Measurements from ENCODE around the gene PHC3.

PHC3 gene

GRCh38 chr3:170085396-170085795, 96.1 kb downstream of the PHC3 start:
- no peak overlapping the region for H3K27ac ChIP-seq (ENCODE audit: insufficient read depth, low read length, poor library complexity, severe bottlenecking)
- DNase-seq = no peak
- no peaks in the 10 kb centered on the region for H3K27me3 ChIP-seq (replicated peaks; ENCODE audit: control insufficient read depth, insufficient read depth, low read length, poor library complexity, severe bottlenecking)
- no peaks in the 10 kb centered on the region for H3K4me1 ChIP-seq (ENCODE audit: control insufficient read depth, insufficient read depth, low read length, poor library complexity, severe bottlenecking)
- no peaks in the 10 kb centered on the region for H3K9me3 ChIP-seq (ENCODE audit: control insufficient read depth, low read length)
- peaks cover 20% of the 10 kb centered on the region for H3K36me3 ChIP-seq (ENCODE audit: control insufficient read depth, insufficient read depth, low read length)
- no peak overlapping the region for H3K4me3 ChIP-seq (ENCODE audit: insufficient read depth, low read depth, low read length, poor library complexity, severe bottlenecking)

DNA sequence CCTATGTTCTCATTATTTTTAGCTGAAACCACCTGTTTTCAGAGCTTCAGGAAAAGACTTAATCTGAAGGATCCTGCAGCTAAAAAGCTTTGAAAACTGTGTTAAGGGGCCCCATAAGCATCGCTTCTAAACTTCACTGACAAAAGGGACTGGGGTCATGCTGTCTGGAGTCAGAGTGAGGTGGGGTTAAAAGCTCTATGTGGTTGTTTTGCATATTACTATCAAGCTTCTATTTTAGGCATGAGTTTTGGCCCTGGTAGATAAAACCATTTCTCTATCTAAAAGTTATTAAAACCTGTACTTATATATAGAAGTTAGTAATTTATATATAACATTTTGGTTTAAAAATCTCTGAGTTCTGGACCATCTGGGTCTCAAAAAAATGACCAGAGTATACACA, 98.2 kb downstream of the PHC3 start:
- Histone ChIP-seq H3K36me3 (ENCODE audit: control insufficient read depth, insufficient read depth, low read length) (peaks cover 13% of the 10 kb centered on the region), H3K27me3 (replicated peaks; ENCODE audit: control insufficient read depth, insufficient read depth, low read length, poor library complexity, severe bottlenecking) (no peaks in the 10 kb centered on the region), H3K9me3 (ENCODE audit: control insufficient read depth, low read length) (no peaks in the 10 kb centered on the region), H3K4me3 (ENCODE audit: insufficient read depth, low read depth, low read length, poor library complexity, severe bottlenecking) (no peak overlapping the region), H3K4me1 (ENCODE audit: control insufficient read depth, insufficient read depth, low read length, poor library complexity, severe bottlenecking) (no peaks in the 10 kb centered on the region), H3K27ac (ENCODE audit: insufficient read depth, low read length, poor library complexity, severe bottlenecking) (no peak overlapping the region)
- DNase-seq = no peak

GRCh38 chr3:170081079-170081741, 100.3 kb downstream of the PHC3 start:
- Histone ChIP-seq H3K27ac (ENCODE audit: insufficient read depth, low read length, poor library complexity, severe bottlenecking) (no peak overlapping the region), H3K27me3 (replicated peaks; ENCODE audit: control insufficient read depth, insufficient read depth, low read length, poor library complexity, severe bottlenecking) (no peaks in the 10 kb centered on the region), H3K4me1 (ENCODE audit: control insufficient read depth, insufficient read depth, low read length, poor library complexity, severe bottlenecking) (no peaks in the 10 kb centered on the region), H3K4me3 (ENCODE audit: insufficient read depth, low read depth, low read length, poor library complexity, severe bottlenecking) (no peak overlapping the region), H3K9me3 (ENCODE audit: control insufficient read depth, low read length) (no peaks in the 10 kb centered on the region), H3K36me3 (ENCODE audit: control insufficient read depth, insufficient read depth, low read length) (peaks cover 6% of the 10 kb centered on the region)
- no peak for DNase-seq

- Histone ChIP-seq H3K4me3 (ENCODE audit: insufficient read depth, low read depth, low read length, poor library complexity, severe bottlenecking) (no peak overlapping the region), H3K4me1 (ENCODE audit: control insufficient read depth, insufficient read depth, low read length, poor library complexity, severe bottlenecking) (no peaks in the 10 kb centered on the region), H3K9me3 (ENCODE audit: control insufficient read depth, low read length) (no peaks in the 10 kb centered on the region), H3K36me3 (ENCODE audit: control insufficient read depth, insufficient read depth, low read length) (peaks cover 2% of the 10 kb centered on the region), H3K27me3 (replicated peaks; ENCODE audit: control insufficient read depth, insufficient read depth, low read length, poor library complexity, severe bottlenecking) (no peaks in the 10 kb centered on the region), H3K27ac (ENCODE audit: insufficient read depth, low read length, poor library complexity, severe bottlenecking) (no peak overlapping the region)
- DNase-seq = no peak
These were observed 100.9 kb downstream of the PHC3 start for GRCh38 chr3:170080605-170081004.

- Histone ChIP-seq H3K27ac (ENCODE audit: insufficient read depth, low read length, poor library complexity, severe bottlenecking) (no peak overlapping the region), H3K36me3 (ENCODE audit: control insufficient read depth, insufficient read depth, low read length) (no peaks in the 10 kb centered on the region), H3K4me3 (ENCODE audit: insufficient read depth, low read depth, low read length, poor library complexity, severe bottlenecking) (no peak overlapping the region), H3K4me1 (ENCODE audit: control insufficient read depth, insufficient read depth, low read length, poor library complexity, severe bottlenecking) (no peaks in the 10 kb centered on the region), H3K9me3 (ENCODE audit: control insufficient read depth, low read length) (no peaks in the 10 kb centered on the region), H3K27me3 (replicated peaks; ENCODE audit: control insufficient read depth, insufficient read depth, low read length, poor library complexity, severe bottlenecking) (no peaks in the 10 kb centered on the region)
- DNase-seq = no peak
These were observed 101.9 kb downstream of the PHC3 start for GRCh38 chr3:170079536-170080165.

- no peak overlapping the region for H3K27ac ChIP-seq (ENCODE audit: insufficient read depth, low read length, poor library complexity, severe bottlenecking)
- no peaks in the 10 kb centered on the region for H3K4me1 ChIP-seq (ENCODE audit: control insufficient read depth, insufficient read depth, low read length, poor library complexity, severe bottlenecking)
- no peaks in the 10 kb centered on the region for H3K36me3 ChIP-seq (ENCODE audit: control insufficient read depth, insufficient read depth, low read length)
- no peak overlapping the region for H3K4me3 ChIP-seq (ENCODE audit: insufficient read depth, low read depth, low read length, poor library complexity, severe bottlenecking)
- no peaks in the 10 kb centered on the region for H3K9me3 ChIP-seq (ENCODE audit: control insufficient read depth, low read length)
- no peaks in the 10 kb centered on the region for H3K27me3 ChIP-seq (replicated peaks; ENCODE audit: control insufficient read depth, insufficient read depth, low read length, poor library complexity, severe bottlenecking)
- DNase-seq = no peak
These were observed 102.8 kb downstream of the PHC3 start for GRCh38 chr3:170078620-170079281.

DNA sequence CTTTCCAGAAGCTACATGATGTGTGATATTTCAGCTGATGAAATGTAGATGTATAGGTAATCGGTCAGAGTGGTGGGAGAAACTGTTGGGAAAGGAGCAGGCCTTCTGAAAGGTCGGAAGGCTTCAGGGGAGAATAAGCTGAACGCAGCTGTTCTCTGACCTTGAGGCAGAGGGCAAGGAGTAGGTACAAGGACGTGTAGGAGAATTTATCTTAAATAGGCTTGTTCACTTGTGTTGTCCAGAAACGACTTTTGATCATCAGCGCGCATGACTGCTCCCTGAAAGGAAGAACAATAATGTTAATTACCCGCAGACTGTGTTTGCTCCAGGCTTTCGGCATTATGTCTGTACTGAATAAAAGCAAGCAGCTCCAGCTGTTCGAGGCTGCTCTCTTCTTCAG, 104.2 kb downstream of the PHC3 start:
- Histone ChIP-seq H3K27ac (ENCODE audit: insufficient read depth, low read length, poor library complexity, severe bottlenecking) (no peak overlapping the region), H3K4me3 (ENCODE audit: insufficient read depth, low read depth, low read length, poor library complexity, severe bottlenecking) (no peak overlapping the region), H3K27me3 (replicated peaks; ENCODE audit: control insufficient read depth, insufficient read depth, low read length, poor library complexity, severe bottlenecking) (no peaks in the 10 kb centered on the region), H3K36me3 (ENCODE audit: control insufficient read depth, insufficient read depth, low read length) (no peaks in the 10 kb centered on the region), H3K4me1 (ENCODE audit: control insufficient read depth, insufficient read depth, low read length, poor library complexity, severe bottlenecking) (no peaks in the 10 kb centered on the region), H3K9me3 (ENCODE audit: control insufficient read depth, low read length) (no peaks in the 10 kb centered on the region)
- DNase-seq = no peak

GRCh38 chr3:170076715-170077238, 104.8 kb downstream of the PHC3 start:
- DNase-seq = no peak
- H3K4me3 ChIP-seq (ENCODE audit: insufficient read depth, low read depth, low read length, poor library complexity, severe bottlenecking) = no peak overlapping the region
- H3K27ac ChIP-seq (ENCODE audit: insufficient read depth, low read length, poor library complexity, severe bottlenecking) = no peak overlapping the region
- no peaks in the 10 kb centered on the region for H3K9me3 ChIP-seq (ENCODE audit: control insufficient read depth, low read length)
- no peaks in the 10 kb centered on the region for H3K4me1 ChIP-seq (ENCODE audit: control insufficient read depth, insufficient read depth, low read length, poor library complexity, severe bottlenecking)
- H3K36me3 ChIP-seq (ENCODE audit: control insufficient read depth, insufficient read depth, low read length) = no peaks in the 10 kb centered on the region
- no peaks in the 10 kb centered on the region for H3K27me3 ChIP-seq (replicated peaks; ENCODE audit: control insufficient read depth, insufficient read depth, low read length, poor library complexity, severe bottlenecking)

DNA sequence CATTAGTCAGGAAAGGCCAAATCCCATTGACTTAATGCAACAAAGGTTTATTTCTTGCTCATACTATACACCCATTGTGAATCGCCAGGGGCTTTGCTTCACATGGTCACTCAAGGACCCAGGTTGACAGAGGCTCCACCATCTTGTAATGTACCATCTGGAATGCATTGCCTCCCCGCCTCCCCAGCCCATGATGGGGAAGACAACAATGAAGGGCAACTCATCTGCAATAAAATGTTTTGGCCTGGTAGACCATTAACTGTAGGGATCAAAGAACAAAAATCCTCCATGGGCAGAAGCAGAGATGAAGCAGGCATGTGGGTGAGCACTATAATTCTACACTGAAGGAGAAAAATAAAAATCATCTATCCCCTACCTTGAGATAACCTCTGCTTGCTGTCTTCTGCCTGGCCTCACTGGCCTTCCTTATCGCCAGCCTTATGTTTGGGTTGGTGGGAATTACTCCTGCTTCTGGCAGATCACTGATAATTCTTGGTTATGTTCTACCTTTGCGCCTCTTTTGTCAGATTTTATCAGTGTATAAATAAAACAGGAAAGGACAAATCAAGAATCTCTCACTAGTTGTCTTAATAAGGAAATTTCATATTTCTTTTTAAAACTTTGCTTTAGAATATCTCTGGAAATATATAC, 106.0 kb downstream of the PHC3 start:
- H3K4me3 ChIP-seq (ENCODE audit: insufficient read depth, low read depth, low read length, poor library complexity, severe bottlenecking) = no peak overlapping the region
- no peaks in the 10 kb centered on the region for H3K36me3 ChIP-seq (ENCODE audit: control insufficient read depth, insufficient read depth, low read length)
- H3K27me3 ChIP-seq (replicated peaks; ENCODE audit: control insufficient read depth, insufficient read depth, low read length, poor library complexity, severe bottlenecking) = no peaks in the 10 kb centered on the region
- H3K27ac ChIP-seq (ENCODE audit: insufficient read depth, low read length, poor library complexity, severe bottlenecking) = no peak overlapping the region
- H3K4me1 ChIP-seq (ENCODE audit: control insufficient read depth, insufficient read depth, low read length, poor library complexity, severe bottlenecking) = no peaks in the 10 kb centered on the region
- no peaks in the 10 kb centered on the region for H3K9me3 ChIP-seq (ENCODE audit: control insufficient read depth, low read length)
- no peak for DNase-seq

DNA sequence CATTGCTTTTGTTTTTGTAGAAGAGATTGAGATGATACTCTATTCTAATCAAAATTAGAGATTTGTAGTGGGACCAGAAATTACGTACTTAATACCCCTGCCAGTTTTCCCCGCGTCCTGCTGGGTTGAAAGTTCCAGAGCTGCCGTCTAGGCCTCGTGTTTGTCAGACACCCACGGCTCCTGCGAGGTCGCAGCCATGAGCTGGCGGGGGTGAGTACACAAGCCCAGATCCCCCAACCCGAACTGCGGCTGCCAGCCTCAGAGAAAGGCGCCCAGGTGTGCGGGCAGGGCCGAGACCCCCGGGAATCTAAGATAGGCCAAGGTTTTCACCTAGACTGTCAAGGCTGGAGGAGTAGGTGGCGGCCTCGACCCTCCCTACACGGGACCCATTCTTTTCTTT, 117.4 kb downstream of the PHC3 start:
- no peaks in the 10 kb centered on the region for H3K36me3 ChIP-seq (ENCODE audit: control insufficient read depth, insufficient read depth, low read length)
- no peaks in the 10 kb centered on the region for H3K27me3 ChIP-seq (replicated peaks; ENCODE audit: control insufficient read depth, insufficient read depth, low read length, poor library complexity, severe bottlenecking)

More for the DNA sequence above, 117.4 kb downstream of the PHC3 start:
- Histone ChIP-seq H3K9me3 (ENCODE audit: control insufficient read depth, low read length) (no peaks in the 10 kb centered on the region), H3K27ac (ENCODE audit: insufficient read depth, low read length, poor library complexity, severe bottlenecking) (no peak overlapping the region), H3K4me3 (ENCODE audit: insufficient read depth, low read depth, low read length, poor library complexity, severe bottlenecking) (no peak overlapping the region), H3K4me1 (ENCODE audit: control insufficient read depth, insufficient read depth, low read length, poor library complexity, severe bottlenecking) (no peaks in the 10 kb centered on the region)
- no peak for DNase-seq

Measured in effector memory CD4-positive, alpha-beta T cell (primary cell).